NCI-H2196 treated with DMSO at 0.1 percent for 48 hours (cell line): ENCODE measurements around the gene DIO3.
"Not testable (repeated sequence)": the region's sequence is repeated elsewhere in the genome, so short reads cannot be mapped to it uniquely, and the experiment has no call there.

Source experiments
- DNase-seq: peaks from one replicate; lab custom pipeline; 2025; ENCODE audit not compliant: unreplicated experiment; lab: John Stamatoyannopoulos, UW

The DIO3 gene

GRCh38 chr14:101557811-101558738 is 3.2 kb upstream of the DIO3 start:
- no peak for DNase-seq

DNA sequence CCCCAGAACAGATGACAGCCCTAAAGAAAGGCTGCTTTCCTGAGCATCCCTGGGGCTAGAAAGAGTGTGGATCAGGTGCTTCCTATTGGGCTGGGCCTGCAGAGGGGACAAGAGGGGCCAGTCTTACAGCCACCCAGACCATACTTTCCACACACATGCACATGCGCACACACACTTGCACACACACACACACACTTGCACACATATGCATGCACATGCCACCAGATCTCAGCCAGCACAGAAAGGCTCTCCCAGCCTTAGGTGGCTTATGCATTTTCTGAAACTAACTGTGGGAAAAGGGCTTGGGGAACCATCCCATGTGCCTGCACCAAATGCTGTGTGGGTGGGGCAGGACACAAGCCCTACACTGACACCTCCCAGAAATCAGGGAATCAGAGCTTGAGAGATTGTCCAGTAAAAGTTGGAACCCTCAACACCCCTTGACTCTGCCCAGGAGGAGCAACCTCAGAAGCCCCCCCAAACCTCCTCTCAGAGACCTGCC is 2.5 kb upstream of the DIO3 start:
- no peak for DNase-seq

- no peak for DNase-seq
These were observed 2.1 kb upstream of the DIO3 start for GRCh38 chr14:101559250-101559623.

DNA sequence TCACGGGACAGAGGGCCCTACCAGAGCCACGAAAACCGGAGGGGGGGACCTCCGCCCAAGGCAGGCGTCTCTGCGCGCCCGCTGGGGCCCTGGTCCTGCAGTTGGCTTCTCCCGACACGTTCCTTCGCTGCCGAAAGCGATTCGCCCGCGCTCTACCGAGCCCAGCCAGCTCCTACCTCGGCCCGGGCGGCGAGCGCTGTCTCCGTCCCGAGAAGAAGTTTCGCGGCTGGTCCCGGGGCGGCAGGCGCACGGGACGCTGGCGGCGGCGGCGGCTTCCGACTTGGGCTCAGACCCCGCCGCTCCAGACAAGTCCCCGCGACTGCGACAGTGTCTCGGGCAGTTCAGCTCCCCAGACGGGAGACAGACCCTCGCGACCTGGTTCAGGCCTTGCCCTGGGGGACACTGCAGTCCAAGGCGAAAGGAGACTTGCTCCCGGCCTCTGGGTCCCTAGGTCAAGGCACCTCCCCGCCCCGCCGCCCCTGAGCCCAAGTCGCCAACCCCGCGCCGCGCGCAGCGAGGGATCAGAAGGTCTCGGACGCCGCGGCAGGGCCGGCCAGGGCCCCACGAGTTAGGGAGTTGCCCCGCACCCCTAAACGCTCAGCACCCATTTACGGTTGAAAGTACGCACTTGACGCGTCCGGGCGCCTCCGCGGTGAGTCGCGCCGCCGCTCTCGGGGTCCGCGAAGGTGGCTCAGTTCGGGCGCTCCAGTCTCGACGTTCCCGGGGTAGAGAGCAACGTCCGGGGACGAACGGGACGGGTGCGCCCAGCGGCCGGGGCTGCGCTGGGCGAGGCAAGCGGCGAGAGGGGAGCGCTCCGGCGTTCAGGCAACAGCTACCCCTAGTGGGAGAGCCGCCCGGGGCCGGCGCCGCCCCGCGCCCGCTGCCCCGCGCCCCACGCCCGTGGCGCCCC is 1.4 kb upstream of the DIO3 start:
- DNase-seq, result no peak

- no peak for DNase-seq
These were observed 671 bp upstream of the DIO3 start for GRCh38 chr14:101560534-101561113.

DNA sequence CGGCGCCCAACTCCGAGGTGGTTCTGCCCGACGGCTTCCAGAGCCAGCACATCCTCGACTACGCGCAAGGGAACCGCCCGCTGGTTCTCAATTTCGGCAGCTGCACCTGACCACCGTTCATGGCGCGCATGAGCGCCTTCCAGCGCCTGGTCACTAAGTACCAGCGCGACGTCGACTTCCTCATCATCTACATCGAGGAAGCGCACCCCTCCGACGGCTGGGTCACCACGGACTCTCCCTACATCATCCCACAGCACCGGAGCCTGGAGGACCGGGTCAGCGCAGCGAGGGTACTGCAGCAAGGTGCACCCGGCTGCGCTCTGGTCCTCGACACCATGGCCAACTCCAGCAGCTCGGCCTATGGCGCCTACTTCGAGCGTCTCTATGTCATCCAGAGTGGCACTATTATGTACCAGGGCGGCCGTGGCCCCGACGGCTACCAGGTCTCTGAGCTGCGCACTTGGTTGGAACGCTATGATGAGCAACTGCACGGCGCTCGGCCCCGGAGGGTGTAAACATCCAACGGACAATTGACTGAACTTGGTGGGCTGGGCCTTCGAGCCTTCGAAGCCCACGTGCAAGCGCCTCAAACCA is 699 bp downstream of the DIO3 start:
- DNase-seq, result no peak

DNA sequence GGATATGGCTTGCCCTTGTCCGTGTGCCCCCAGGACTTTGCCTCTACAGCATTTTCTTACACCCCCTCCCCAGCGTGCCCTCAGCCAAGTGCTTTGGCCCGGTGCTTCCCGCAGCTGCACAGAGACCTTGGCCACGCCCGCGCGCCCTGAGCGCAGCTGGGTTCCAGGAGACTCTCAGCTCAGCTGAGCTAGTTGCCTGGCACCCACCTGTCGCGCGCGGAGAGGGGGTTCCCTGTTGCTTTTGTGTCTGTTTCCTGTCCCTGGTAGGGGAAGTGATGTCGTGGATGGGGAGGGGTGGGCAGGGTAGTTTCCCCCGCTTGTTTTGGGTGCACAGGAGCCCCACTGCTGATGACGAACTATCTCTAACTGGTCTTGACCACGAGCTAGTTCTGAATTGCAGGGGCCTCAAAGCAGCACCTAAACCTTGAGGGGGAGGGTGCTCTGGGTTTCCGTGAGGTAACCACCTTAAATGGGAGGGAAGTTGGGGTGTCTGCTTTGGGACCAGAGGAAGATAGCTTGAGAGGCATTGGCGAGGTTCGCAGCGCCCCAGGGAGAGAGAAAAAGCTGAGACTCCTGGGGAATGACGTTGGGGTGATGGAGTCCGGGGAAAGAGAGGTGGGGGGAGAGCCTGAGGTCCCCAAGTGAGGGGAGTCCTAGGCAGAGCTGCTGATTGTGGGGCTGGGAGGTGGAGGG is 1.5 kb downstream of the DIO3 start:
- no peak for DNase-seq

DNA sequence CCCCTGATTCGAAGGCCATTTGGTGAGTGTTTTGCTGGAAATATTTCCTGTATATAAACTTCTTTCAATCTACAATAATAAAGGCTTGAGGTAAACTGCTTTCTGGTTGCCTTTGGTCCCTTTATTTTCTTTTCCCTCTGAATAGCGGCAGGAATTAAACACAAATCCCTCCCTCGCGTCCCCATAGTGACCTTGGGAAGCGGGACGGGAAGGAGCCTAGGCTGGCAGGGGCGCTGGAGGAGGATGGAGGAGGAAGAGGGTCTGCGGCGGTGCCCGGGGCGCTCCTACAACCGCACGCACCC is 2.0 kb downstream of the DIO3 start:
- no peak for DNase-seq

- no peak for DNase-seq
These were observed 2.6 kb downstream of the DIO3 start for GRCh38 chr14:101563654-101564443.

- no peak for DNase-seq
These were observed 3.1 kb downstream of the DIO3 start for GRCh38 chr14:101564444-101564776.

DNA sequence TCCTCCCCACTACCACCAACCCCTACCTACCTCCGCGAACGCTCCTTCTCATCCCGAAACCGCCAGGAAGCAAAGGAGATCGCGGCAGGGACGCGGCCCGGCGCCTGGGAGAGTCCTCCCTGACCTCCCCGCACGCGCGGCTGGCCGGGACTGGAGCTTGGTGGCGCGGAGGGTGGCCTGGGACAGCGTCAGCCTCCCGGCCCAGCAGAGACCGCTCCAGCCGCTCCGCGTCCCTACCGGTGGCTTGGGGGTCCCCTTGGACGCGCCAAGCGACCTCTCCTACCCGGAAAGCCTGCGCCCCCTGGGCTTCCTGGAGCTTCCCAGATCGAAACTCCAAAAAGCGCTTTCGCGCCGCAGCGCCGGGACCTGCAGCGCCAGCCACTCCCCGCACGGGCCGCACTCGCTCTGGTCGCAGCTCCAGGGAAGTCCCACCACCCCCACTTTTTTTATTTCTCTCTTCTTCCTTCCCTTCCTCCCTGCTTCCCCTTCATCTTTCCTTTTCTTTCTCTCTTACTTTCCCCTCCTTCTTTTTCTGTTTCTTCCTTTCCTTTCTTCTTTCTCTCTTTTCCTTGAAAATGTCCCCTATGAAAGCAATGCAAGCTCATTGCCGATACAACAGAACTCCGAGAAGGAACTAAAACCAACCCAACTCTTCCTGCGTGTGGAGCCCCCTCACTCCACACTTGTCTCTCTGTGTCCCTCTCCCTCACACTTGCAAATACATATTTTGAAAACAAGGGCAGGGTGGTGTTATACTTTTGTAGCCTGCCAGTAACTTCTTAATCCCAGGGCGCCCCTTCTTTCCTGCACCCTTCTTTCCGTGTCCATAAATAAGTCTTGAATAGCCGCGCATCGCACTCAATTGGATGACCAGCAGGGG is 3.8 kb downstream of the DIO3 start:
- no peak for DNase-seq

DNA sequence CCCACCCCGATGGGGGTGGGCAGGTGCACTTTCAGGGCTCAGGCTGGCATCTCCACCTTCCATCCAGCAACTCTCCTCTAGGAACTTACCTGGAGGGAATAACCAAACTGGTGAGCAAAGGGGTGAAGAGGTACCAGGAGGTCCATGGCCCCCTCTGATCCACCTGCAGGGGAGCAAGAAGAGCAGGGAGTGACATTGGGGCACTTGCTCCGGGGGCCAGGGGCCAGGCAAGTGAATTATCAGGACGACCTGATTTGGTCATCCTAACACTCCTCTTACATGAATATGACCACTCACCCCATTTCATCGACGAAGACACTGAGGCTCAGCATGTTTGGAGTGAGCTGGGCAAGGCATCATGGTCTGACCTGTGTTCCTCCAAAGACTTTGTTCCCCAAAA is 6.0 kb downstream of the DIO3 start:
- DNase-seq, result no peak

DNA sequence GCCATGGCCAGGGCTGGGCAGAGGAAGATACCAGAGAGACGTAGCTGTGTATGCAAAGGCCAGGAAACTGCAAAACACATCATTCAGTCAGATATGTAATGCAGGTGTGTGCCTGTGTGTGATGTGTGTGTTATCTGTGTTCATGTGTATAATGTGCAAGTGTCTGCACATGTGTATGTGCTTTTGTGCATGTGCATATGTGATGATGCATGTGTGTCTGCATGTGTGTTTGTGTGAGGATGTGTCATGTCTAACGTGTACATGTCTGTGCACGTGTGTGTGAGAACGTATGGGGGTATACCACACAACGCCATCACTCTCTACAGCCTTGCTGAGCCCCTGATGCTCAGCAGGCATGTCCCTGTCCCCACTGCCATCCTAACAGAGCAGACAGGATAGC is 9.7 kb downstream of the DIO3 start:
- DNase-seq, result no peak

DNA sequence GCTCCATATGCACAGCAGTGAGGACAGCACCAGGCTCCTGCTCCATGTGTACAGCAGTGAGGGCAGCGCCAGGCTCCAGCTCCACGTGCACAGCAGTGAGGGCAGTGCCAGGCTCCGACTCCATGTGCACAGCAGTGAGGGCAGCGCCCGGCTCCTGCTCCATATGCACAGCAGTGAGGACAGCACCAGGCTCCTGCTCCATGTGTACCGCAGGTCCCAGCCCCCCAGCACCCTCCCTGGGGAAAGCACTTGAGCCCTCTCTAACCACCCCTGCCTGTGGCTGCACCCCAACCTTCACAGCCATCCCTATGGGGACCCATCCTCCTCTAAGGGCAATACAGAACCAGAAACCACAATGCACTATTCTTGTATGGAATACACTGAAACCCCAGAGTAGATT is 11.2 kb downstream of the DIO3 start:
- not testable (repeated sequence) for DNase-seq

GRCh38 chr14:101573289-101573688 is 12.0 kb downstream of the DIO3 start:
- DNase-seq, result no peak

- DNase-seq, result no peak
These were observed 14.3 kb downstream of the DIO3 start for GRCh38 chr14:101575581-101575980.

DNA sequence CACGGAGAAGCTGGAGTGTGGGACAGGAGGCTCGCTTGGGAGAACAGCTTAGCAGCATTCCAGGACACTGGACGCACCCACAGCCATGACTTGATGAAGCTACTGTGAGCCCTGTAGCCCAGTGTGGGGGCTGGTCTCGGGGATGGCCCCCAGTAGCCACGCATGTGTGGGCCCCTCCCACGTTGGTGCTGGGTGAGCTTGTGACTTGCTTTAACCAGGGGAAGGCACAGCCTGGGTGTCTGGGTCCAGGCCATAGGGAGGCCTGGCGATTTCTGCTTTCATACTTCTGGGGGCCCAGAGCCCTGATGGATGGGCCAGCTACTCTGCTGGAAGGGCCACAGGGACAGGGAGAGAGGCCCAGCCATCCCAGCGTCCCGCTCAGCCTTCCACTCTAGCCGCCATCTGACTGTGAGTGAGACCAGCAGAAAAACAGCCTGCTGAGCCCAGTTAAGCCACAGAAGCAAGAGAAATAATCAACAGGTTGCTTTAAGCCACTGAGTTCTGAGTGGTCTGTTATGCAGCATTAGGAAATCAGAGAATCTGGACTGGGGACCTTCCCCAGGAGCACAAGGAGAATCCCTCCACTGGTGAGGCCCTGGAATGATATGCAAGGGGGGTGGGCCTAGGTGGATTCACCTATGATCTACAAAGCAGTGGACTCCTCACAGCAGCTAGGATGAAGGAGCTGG is 16.1 kb downstream of the DIO3 start:
- no peak for DNase-seq

- DNase-seq, result no peak
These were observed 17.2 kb downstream of the DIO3 start for GRCh38 chr14:101578489-101578888.
